IMR-90 (cell line): ENCODE measurements around the gene FBXO30. TPM values are rescaled to one million over a fixed set of nuclear protein-coding genes. Genes with fewer than 3 reads are reported as not detected.

Source experiments
- ATAC-seq: fragments of 200-7000 bp; cut with Tn5 transposase; 2 replicates; pipeline ENCODE4 v1.9.1; 2020; ENCODE audit warnings: low read depth, mild to moderate bottlenecking, moderate library complexity
- BruUV-seq: library from RNA; stranded (reverse); fragments of 400-500 nt; replicated peaks from 2 replicates; lab custom pipeline; 2021; lab: Mats Ljungman, UMichigan
- CTCF ChIA-PET: fragments of 300-600 bp; formaldehyde crosslinking; extraction: SDS; loops from one replicate; lab custom pipeline; 2021; ENCODE audit warnings: antibody characterized with exemption; lab: Yijun Ruan, JAX
- POLR2A ChIA-PET: fragments of 300-600 bp; sonication (Branson Sonifier 250); formaldehyde crosslinking; loops from one replicate; lab custom pipeline; 2022; ENCODE audit warnings: antibody characterized with exemption; ENCODE audit not compliant: unreplicated experiment; lab: Charles Lee
- DNase-seq: peaks from one replicate; pipeline ENCODE4 v3.0.0; 2013
- H2AFZ ChIP-seq: replicated peaks from 2 replicates; pipeline ENCODE3; 2013; ENCODE audit warnings: low read length, mild to moderate bottlenecking; ENCODE audit not compliant: poor library complexity
- H2AK5ac ChIP-seq: 2 replicates; pipeline ENCODE4 v1.6.1; 2013; ENCODE audit warnings: low read depth, low read length, inconsistent platforms
- H2AK9ac ChIP-seq: replicated peaks from 2 replicates; pipeline ENCODE3; 2013; ENCODE audit warnings: mild to moderate bottlenecking, low read depth, low read length, moderate library complexity; ENCODE audit not compliant: poor library complexity
- H2BK120ac ChIP-seq: 2 replicates; pipeline ENCODE4 v1.6.1; 2013; ENCODE audit warnings: low read depth, low read length, inconsistent platforms
- H2BK15ac ChIP-seq: 3 replicates; pipeline ENCODE4 v1.6.1; 2013; ENCODE audit warnings: low read depth, low read length, inconsistent platforms
- H2BK20ac ChIP-seq: 2 replicates; pipeline ENCODE4 v1.6.1; 2013; ENCODE audit warnings: low read depth, mild to moderate bottlenecking, inconsistent platforms, low read length, moderate library complexity
- H2BK5ac ChIP-seq: 2 replicates; pipeline ENCODE4 v1.6.1; 2013; ENCODE audit warnings: mild to moderate bottlenecking, low read depth, low read length, inconsistent platforms; ENCODE audit not compliant: poor library complexity, severe bottlenecking
- H3K14ac ChIP-seq: replicated peaks from 2 replicates; pipeline ENCODE4 v1.6.1; 2013; ENCODE audit warnings: low read depth, low read length, inconsistent platforms
- H3K18ac ChIP-seq: 2 replicates; pipeline ENCODE4 v1.6.1; 2013; ENCODE audit warnings: low read depth, low read length, control low read depth
- H3K23ac ChIP-seq: 2 replicates; pipeline ENCODE4 v1.6.1; 2013; ENCODE audit warnings: low read depth, low read length, inconsistent platforms
- H3K27ac ChIP-seq: 2 replicates; pipeline ENCODE4 v1.5.1; 2013; ENCODE audit warnings: mild to moderate bottlenecking, control low read depth, low read length; ENCODE audit not compliant: insufficient read depth
- H3K27me3 ChIP-seq: 2 replicates; pipeline ENCODE4 v1.6.1; 2013; ENCODE audit warnings: low read length; ENCODE audit not compliant: control insufficient read depth, insufficient read depth
- H3K36me3 ChIP-seq: 2 replicates; pipeline ENCODE4 v1.6.1; 2013; ENCODE audit warnings: low read length, mixed read lengths; ENCODE audit not compliant: control insufficient read depth, insufficient read depth
- H3K4ac ChIP-seq: 2 replicates; pipeline ENCODE4 v1.6.1; 2013; ENCODE audit warnings: low read depth, low read length, inconsistent platforms
- H3K4me1 ChIP-seq: 2 replicates; pipeline ENCODE4 v1.6.1; 2013; ENCODE audit warnings: low read length, mixed read lengths; ENCODE audit not compliant: control insufficient read depth, insufficient read depth
- H3K4me2 ChIP-seq: 2 replicates; pipeline ENCODE4 v1.6.1; 2013; ENCODE audit warnings: low read depth, mild to moderate bottlenecking, control low read depth, low read length, moderate library complexity
- H3K4me3 ChIP-seq: 2 replicates; pipeline ENCODE4 v1.5.1; 2013; ENCODE audit warnings: low read depth, mild to moderate bottlenecking, control low read depth, low read length, moderate library complexity; ENCODE audit not compliant: insufficient read depth
- H3K56ac ChIP-seq: 2 replicates; pipeline ENCODE4 v1.6.1; 2013; ENCODE audit warnings: low read length, inconsistent platforms; ENCODE audit not compliant: insufficient read depth; ENCODE audit errors: extremely low read depth
- H3K79me1 ChIP-seq, 2 experiments: 2 replicates each; pipeline ENCODE4 v1.6.1; 2013; ENCODE audit warnings: low read length in 2 of 2, inconsistent platforms in 1 of 2, low read depth in 1 of 2
- H3K9ac ChIP-seq: 2 replicates; pipeline ENCODE4 v1.6.1; 2013; ENCODE audit warnings: low read depth, low read length, control low read depth
- H3K9me1 ChIP-seq: 2 replicates; pipeline ENCODE4 v1.6.1; 2013; ENCODE audit warnings: low read length, inconsistent platforms; ENCODE audit not compliant: insufficient read depth
- H3K9me3 ChIP-seq: 2 replicates; pipeline ENCODE4 v1.6.1; 2013; ENCODE audit warnings: low read length; ENCODE audit not compliant: control insufficient read depth, insufficient read depth
- H4K20me1 ChIP-seq: 2 replicates; pipeline ENCODE4 v1.6.1; 2013; ENCODE audit warnings: low read length, inconsistent platforms; ENCODE audit not compliant: insufficient read depth
- H4K5ac ChIP-seq: 2 replicates; pipeline ENCODE4 v1.6.1; 2013; ENCODE audit warnings: mild to moderate bottlenecking, low read depth, low read length, control low read depth
- H4K8ac ChIP-seq, 2 experiments: 2 replicates each; pipeline ENCODE4 v1.6.1; 2013; ENCODE audit warnings: low read depth in 2 of 2, low read length in 2 of 2, control low read depth in 1 of 2, inconsistent platforms in 1 of 2
- H4K91ac ChIP-seq: 2 replicates; pipeline ENCODE4 v1.6.1; 2013; ENCODE audit warnings: low read depth, low read length, inconsistent platforms; ENCODE audit not compliant: insufficient read depth
- BHLHE40 ChIP-seq: fragments of 150-350 bp; IDR thresholded peaks from 2 replicates; pipeline ENCODE4 v1.6.1; 2016; ENCODE audit warnings: mild to moderate bottlenecking, low read depth, low read length
- CEBPB ChIP-seq: IDR thresholded peaks from 2 replicates; pipeline ENCODE4 v1.6.1; 2012; ENCODE audit warnings: low read depth, low read length, improper control_type of control experiment
- CHD1 ChIP-seq: IDR thresholded peaks from 2 replicates; pipeline ENCODE4 v1.6.1; 2012; ENCODE audit warnings: low read depth, low read length, improper control_type of control experiment
- FOS ChIP-seq: fragments of 150-350 bp; IDR thresholded peaks from 2 replicates; pipeline ENCODE4 v1.6.1; 2016; ENCODE audit warnings: low read depth, low read length
- MAFK ChIP-seq: IDR thresholded peaks from 2 replicates; pipeline ENCODE4 v1.6.1; 2012; ENCODE audit warnings: low read depth, low read length, improper control_type of control experiment
- MAZ ChIP-seq: IDR thresholded peaks from 2 replicates; pipeline ENCODE4 v1.6.1; 2012; ENCODE audit warnings: low read depth, mild to moderate bottlenecking, low read length, improper control_type of control experiment, moderate library complexity, borderline replicate concordance
- MXI1 ChIP-seq: IDR thresholded peaks from 2 replicates; pipeline ENCODE4 v1.6.1; 2012; ENCODE audit warnings: low read depth, mild to moderate bottlenecking, low read length, moderate library complexity, borderline replicate concordance
- NFE2L2 ChIP-seq: fragments of 150-350 bp; IDR thresholded peaks from 2 replicates; pipeline ENCODE4 v1.6.1; 2016; ENCODE audit warnings: low read depth, mild to moderate bottlenecking, low read length
- POLR2A ChIP-seq: IDR thresholded peaks from 2 replicates; pipeline ENCODE4 v1.6.1; 2012; ENCODE audit warnings: mild to moderate bottlenecking, low read depth, low read length
- RAD21 ChIP-seq: IDR thresholded peaks from 2 replicates; pipeline ENCODE4 v1.6.1; 2012; ENCODE audit warnings: low read length, improper control_type of control experiment
- RCOR1 ChIP-seq: IDR thresholded peaks from 2 replicates; pipeline ENCODE4 v1.6.1; 2012; ENCODE audit warnings: mild to moderate bottlenecking, low read length, improper control_type of control experiment; ENCODE audit not compliant: insufficient replicate concordance
- RFX5 ChIP-seq: IDR thresholded peaks from 2 replicates; pipeline ENCODE4 v1.8.0; 2012; ENCODE audit warnings: low read depth, mild to moderate bottlenecking, low read length, moderate library complexity
- SMC3 ChIP-seq: fragments of 150-350 bp; IDR thresholded peaks from 2 replicates; pipeline ENCODE4 v1.6.1; 2016; ENCODE audit warnings: low read depth, mild to moderate bottlenecking, antibody characterized with exemption, low read length, moderate library complexity
- WGBS, 2 experiments: methylation state at CpG; one replicate each; pipeline versions ENCODE4 v1.1.5 to v1.1.7; 2013; ENCODE audit warnings: missing lambda C conversion rate in 2 of 2; ENCODE audit not compliant: insufficient read length in 1 of 2; ENCODE audit errors: extremely low coverage in 2 of 2; 5-methylcytosine and 5-hydroxymethylcytosine counted together
- dilution Hi-C: fragments of 300-500 bp; cut with HindIII; formaldehyde crosslinking; loops from one replicate; pipeline ENCODE4 v1.14.3; 2018; ENCODE audit warnings: low sequenced_read_pairs; ENCODE audit not compliant: unreplicated experiment
- in situ Hi-C: fragments of 300-500 bp; cut with MboI; formaldehyde crosslinking; loops from 3 replicates; pipeline ENCODE4 v1.14.3; 2019; ENCODE audit warnings: low sequenced_read_pairs, inconsistent platforms, mixed read lengths
- intact Hi-C: fragments of 100-400 bp; cut with micrococcal nuclease; formaldehyde crosslinking; loops from 2 replicates; pipeline ENCODE4 v1.10.0; 2022
- polyA plus RNA-seq, 3 experiments: library from polyadenylated mRNA; depleted of rRNA; stranded (reverse); fragments of >200 nt; gene quantifications; 2 replicates each; pipeline ENCODE4 v1.2.3, GENCODE V29; 2012; ENCODE audit warnings: low replicate concordance in 1 of 3
- total RNA-seq: library from RNA; depleted of rRNA; stranded (reverse); fragments of >200 nt; gene quantifications from 2 replicates; pipeline ENCODE4 v1.2.3, GENCODE V29; 2012
- TF ChIP-seq, protein P1 (sequence below): conservative IDR thresholded peaks from 2 replicates; pipeline ENCODE4 v1.5.1; 2012; ENCODE audit warnings: mild to moderate bottlenecking, low read depth, low read length, improper control_type of control experiment
- TF ChIP-seq, protein P2 (sequence below): fragments of 150-350 bp; IDR thresholded peaks from 2 replicates; pipeline ENCODE4 v1.6.1; 2017; ENCODE audit warnings: mild to moderate bottlenecking, antibody characterized with exemption, low read length, low read depth
- TF ChIP-seq, protein P3 (sequence below): fragments of 150-350 bp; IDR thresholded peaks from 2 replicates; pipeline ENCODE4 v1.6.1; 2016; ENCODE audit warnings: low read depth, mild to moderate bottlenecking, low read length, moderate library complexity, borderline replicate concordance

FBXO30 gene
- total and polyA plus RNA-seq, 2 of the 4 experiments (the other 2 are of a cell fraction) = 3.1 to 9.3 TPM

DNA sequence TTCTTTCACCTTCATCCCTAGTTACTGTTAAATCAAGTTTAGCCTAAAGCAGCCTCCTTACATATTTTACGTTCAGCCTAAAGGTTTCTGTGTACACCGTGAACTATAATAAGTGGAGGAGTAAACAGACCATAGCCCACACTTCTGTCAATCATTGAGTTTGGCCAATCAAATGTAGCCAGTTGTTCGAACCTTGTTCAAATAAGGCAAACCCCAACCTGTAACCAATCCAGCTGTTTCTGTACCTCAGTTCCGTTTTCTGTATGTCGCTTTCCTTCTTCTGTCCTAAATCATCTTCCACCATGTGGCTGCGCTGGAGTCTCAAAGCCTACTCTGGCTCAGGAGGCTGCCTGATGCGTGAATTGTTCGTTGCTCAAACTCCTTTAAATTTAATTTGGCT is 1.8 kb upstream of the FBXO30 start:
- ChIA-PET POLR2A (no interaction called here), CTCF (no interaction called here)
- H2AK5ac ChIP-seq = no peak overlapping the region; the same call in 1 of the 2 replicates
- H3K27me3 ChIP-seq = no peaks in the 10 kb centered on the region
- dilution Hi-C loops = no loop called here
- no peak overlapping the region for H2BK20ac ChIP-seq
- no TSS peak for BruUV-seq
- no peak overlapping the region; the same call in 2 of the 3 replicates for H2BK15ac ChIP-seq
- H3K4me1 ChIP-seq = peaks cover 4% of the 10 kb centered on the region; the same call in 1 of the 2 replicates
- H3K4ac ChIP-seq = no peak overlapping the region
- DNase-seq = no peak
- no peak overlapping the region for H3K23ac ChIP-seq
- no peak overlapping the region for H2AK9ac ChIP-seq
- H3K14ac ChIP-seq = no peak overlapping the region
- ATAC-seq = no peak
- no peak overlapping the region for H2BK120ac ChIP-seq
- no peaks in the 10 kb centered on the region for H3K9me3 ChIP-seq
- H4K91ac ChIP-seq = no peak overlapping the region
- no peak overlapping the region for H3K18ac ChIP-seq
- no peaks in the 10 kb centered on the region for H3K9me1 ChIP-seq
- H3K9ac ChIP-seq = no peak overlapping the region
- no peak overlapping the region for H3K4me2 ChIP-seq
- peaks cover 9% of the 10 kb centered on the region; the same call in 1 of the 2 replicates for H4K20me1 ChIP-seq
- H4K8ac ChIP-seq = peak overlapping the region in 1 of 2 experiments; percentile 96; a peak in 1 of 4 replicates
- no peak overlapping the region for H3K4me3 ChIP-seq
- TF ChIP-seq, protein P1, sequence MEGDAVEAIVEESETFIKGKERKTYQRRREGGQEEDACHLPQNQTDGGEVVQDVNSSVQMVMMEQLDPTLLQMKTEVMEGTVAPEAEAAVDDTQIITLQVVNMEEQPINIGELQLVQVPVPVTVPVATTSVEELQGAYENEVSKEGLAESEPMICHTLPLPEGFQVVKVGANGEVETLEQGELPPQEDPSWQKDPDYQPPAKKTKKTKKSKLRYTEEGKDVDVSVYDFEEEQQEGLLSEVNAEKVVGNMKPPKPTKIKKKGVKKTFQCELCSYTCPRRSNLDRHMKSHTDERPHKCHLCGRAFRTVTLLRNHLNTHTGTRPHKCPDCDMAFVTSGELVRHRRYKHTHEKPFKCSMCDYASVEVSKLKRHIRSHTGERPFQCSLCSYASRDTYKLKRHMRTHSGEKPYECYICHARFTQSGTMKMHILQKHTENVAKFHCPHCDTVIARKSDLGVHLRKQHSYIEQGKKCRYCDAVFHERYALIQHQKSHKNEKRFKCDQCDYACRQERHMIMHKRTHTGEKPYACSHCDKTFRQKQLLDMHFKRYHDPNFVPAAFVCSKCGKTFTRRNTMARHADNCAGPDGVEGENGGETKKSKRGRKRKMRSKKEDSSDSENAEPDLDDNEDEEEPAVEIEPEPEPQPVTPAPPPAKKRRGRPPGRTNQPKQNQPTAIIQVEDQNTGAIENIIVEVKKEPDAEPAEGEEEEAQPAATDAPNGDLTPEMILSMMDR = no peak
- TF ChIP-seq SMC3 (no peak), CHD1 (no peak), POLR2A (no peak), MXI1 (no peak), RCOR1 (no peak), MAZ (no peak), MAFK (no peak), BHLHE40 (no peak), NFE2L2 (no peak), CEBPB (no peak), FOS (no peak), RFX5 (no peak), RAD21 (no peak)
- TF ChIP-seq, protein P2, sequence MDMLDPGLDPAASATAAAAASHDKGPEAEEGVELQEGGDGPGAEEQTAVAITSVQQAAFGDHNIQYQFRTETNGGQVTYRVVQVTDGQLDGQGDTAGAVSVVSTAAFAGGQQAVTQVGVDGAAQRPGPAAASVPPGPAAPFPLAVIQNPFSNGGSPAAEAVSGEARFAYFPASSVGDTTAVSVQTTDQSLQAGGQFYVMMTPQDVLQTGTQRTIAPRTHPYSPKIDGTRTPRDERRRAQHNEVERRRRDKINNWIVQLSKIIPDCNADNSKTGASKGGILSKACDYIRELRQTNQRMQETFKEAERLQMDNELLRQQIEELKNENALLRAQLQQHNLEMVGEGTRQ = no peak
- TF ChIP-seq, protein P3, sequence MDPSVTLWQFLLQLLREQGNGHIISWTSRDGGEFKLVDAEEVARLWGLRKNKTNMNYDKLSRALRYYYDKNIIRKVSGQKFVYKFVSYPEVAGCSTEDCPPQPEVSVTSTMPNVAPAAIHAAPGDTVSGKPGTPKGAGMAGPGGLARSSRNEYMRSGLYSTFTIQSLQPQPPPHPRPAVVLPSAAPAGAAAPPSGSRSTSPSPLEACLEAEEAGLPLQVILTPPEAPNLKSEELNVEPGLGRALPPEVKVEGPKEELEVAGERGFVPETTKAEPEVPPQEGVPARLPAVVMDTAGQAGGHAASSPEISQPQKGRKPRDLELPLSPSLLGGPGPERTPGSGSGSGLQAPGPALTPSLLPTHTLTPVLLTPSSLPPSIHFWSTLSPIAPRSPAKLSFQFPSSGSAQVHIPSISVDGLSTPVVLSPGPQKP = no peak
- no peak overlapping the region for H2BK5ac ChIP-seq
- no peaks in the 10 kb centered on the region for H3K36me3 ChIP-seq
- H4K5ac ChIP-seq = no peak overlapping the region
- intact Hi-C loops = loop anchor here (10.0 kb wide), 1 partner anchor 728 kb away; the partner anchor contains the start of gene RAB32
- WGBS, 2 experiments = 90% methylated on average over 3 of the region's 8 CpGs; no CpG with 5 or more reads in 1 of the 2 experiments
- no peak overlapping the region for H3K56ac ChIP-seq
- peaks cover 11 to 24% of the 10 kb centered on the region in 2 experiments for H3K79me1 ChIP-seq
- H2AFZ ChIP-seq = no peak overlapping the region
- no peak overlapping the region for H3K27ac ChIP-seq
- in situ Hi-C loops = no loop called here
